LNCAP (cell line): ENCODE results near the gene GLRX3.

Source experiments
- CTCF ChIP-seq: fragments of 450-650 bp; IDR thresholded peaks from 2 replicates; pipeline ENCODE4 v1.5.1; 2017; ENCODE audit warnings: mild to moderate bottlenecking

The GLRX3 gene

DNA sequence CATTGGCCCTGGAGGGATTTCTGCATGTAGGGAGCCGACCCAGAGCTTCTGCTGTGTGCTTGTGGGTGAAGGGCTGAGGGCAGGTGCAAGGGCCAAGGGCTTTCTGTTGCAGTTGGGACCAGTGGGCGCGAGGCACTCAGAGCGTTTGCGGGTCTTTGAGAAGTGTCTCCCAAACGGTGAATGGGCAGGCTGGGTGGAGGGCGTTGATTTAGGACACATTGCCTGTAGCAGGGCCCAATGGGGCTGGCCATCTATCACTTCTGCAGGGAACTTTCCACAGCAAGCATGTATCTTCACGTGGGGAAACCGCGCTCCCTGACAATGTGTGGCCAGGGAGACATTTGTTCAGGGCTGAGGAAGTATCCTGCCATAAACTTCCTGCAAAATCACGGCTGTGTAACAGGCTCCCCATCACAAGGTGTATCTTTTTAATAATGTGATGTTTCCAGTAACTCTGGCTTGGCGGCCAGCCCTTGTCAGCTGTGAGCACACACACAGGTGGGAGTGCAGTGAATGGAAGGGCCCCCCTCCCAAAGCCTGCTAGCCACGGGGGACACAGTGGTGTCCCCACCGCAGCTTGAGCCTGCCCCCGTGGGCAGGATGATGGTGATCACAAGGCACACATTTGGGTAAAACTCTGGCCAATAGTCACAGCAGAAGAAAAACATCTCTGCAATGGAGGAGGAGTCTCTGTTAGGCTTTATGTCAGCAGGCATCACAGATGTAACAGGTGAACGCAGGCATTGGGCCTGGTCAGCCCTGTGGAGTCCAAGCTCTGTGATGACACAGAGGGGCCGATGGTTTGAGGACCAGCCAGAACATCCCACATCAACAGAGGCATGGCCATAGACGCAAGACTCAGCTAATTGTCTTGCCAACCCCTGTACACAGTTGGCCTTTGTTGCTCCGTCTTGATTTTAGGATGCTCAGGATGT is 84.3 kb downstream of the GLRX3 start:
- TF ChIP-seq CTCF, result no peak

DNA sequence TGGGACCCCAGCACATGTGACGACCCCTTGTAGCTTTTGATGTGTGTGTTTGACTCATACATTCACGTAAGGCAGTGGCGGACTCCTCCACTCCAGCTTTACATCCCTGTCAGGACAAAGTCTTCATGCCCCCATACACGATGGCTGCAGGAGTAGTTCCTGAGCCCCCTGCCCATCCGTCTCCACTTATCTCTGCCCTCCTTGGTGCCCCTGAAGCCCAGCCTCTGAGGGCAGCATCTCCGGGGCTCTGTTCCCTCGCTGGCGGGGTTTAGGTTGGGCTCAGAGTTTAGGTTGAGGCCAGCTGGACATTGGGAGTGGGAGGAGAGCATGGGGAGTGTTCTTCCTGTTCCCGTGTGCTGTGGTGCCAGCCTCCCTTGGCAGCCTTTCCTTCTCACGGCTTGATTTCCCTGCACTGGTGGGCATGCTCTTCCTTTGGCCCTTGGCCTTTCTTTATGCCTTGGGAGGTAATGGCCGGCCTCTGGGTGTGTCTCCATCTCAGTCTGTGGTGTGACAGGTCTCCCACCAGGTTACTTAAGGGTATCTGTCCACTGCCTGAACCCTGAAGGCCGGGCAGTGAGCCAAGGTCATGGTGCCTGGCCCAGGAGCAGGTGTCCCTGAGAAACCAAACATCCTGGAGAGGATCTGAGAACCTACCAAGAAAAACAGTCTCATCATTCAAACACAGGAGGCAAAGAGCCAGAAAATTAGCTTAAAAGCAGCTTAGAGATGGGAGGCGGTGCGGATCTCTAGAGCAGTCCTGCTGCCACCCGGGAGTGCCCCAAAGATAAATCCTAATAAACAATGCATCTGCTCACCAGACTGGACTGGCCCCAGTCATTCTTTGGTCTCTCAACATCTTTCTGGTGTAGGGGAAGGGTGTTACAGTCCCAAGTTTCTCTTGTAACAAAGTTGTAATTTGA is 85.5 kb downstream of the GLRX3 start:
- TF ChIP-seq CTCF, result no peak

- no peak for TF ChIP-seq CTCF
Observed at GRCh38 chr10:130222381-130222780, 86.2 kb downstream of the GLRX3 start.

- no peak for TF ChIP-seq CTCF
Observed at GRCh38 chr10:130224228-130224627, 88.0 kb downstream of the GLRX3 start.

- TF ChIP-seq CTCF, result no peak
Observed at GRCh38 chr10:130226012-130226411, 89.8 kb downstream of the GLRX3 start.

GRCh38 chr10:130227883-130228282 is 91.7 kb downstream of the GLRX3 start:
- no peak for TF ChIP-seq CTCF
